Measurements from ENCODE around the gene ZNF532.
"Not testable (repeated sequence)": the region's sequence is repeated elsewhere in the genome, so short reads cannot be mapped to it uniquely, and the experiment has no call there.

ZNF532 gene

GRCh38 chr18:58848685-58849084, 16.0 kb upstream of the ZNF532 start:
- DNase-seq = no peak

GRCh38 chr18:58850786-58851469, 13.7 kb upstream of the ZNF532 start:
- DNase-seq = no peak

- DNase-seq = no peak
Observed at GRCh38 chr18:58851856-58852255, 12.8 kb upstream of the ZNF532 start.

GRCh38 chr18:58852629-58853028, 12.0 kb upstream of the ZNF532 start:
- DNase-seq = no peak

- no peak for DNase-seq
Observed at GRCh38 chr18:58853561-58853960, 11.1 kb upstream of the ZNF532 start.

GRCh38 chr18:58855521-58855920, 9.2 kb upstream of the ZNF532 start:
- not testable (repeated sequence) for DNase-seq

- DNase-seq = no peak
Observed at GRCh38 chr18:58856881-58857280, 7.8 kb upstream of the ZNF532 start.

GRCh38 chr18:58858591-58859468, 5.8 kb upstream of the ZNF532 start:
- no peak for DNase-seq

GRCh38 chr18:58859907-58860306, 4.8 kb upstream of the ZNF532 start:
- no peak for DNase-seq

GRCh38 chr18:58860747-58861231, 3.9 kb upstream of the ZNF532 start:
- DNase-seq = no peak

GRCh38 chr18:58861353-58861752, 3.3 kb upstream of the ZNF532 start:
- no peak for DNase-seq

GRCh38 chr18:58861861-58862301, 2.8 kb upstream of the ZNF532 start:
- no peak for DNase-seq

- no peak for DNase-seq
Observed at GRCh38 chr18:58862356-58862755, 2.3 kb upstream of the ZNF532 start.

GRCh38 chr18:58862851-58863538, 1.7 kb upstream of the ZNF532 start:
- DNase-seq = no peak

- no peak for DNase-seq
Observed at GRCh38 chr18:58863539-58864145, 1.0 kb upstream of the ZNF532 start.

GRCh38 chr18:58865033-58865590, 435 bp downstream of the ZNF532 start:
- no peak for DNase-seq

GRCh38 chr18:58865701-58866065, 1.0 kb downstream of the ZNF532 start:
- no peak for DNase-seq

- DNase-seq = no peak
Observed at GRCh38 chr18:58866066-58866772, 1.5 kb downstream of the ZNF532 start.

GRCh38 chr18:58866773-58867150, 2.1 kb downstream of the ZNF532 start:
- DNase-seq = no peak

- DNase-seq = no peak
Observed at GRCh38 chr18:58867281-58867961, 2.7 kb downstream of the ZNF532 start.

- DNase-seq = no peak
Observed at GRCh38 chr18:58868440-58868839, 3.8 kb downstream of the ZNF532 start.
